ENCODE results near the gene SPATA31E1.

Gene SPATA31E1

GRCh38 chr9:87884578-87885459 is 2.1 kb downstream of the SPATA31E1 start:
- Histone ChIP-seq H3K4me1 (ENCODE audit: control insufficient read depth, insufficient read depth, low read length) (peaks cover 5% of the 10 kb centered on the region), H3K27me3 (ENCODE audit: control insufficient read depth, insufficient read depth, low read length, poor library complexity, severe bottlenecking) (no peaks in the 10 kb centered on the region), H3K9me3 (ENCODE audit: control insufficient read depth, low read length) (no peaks in the 10 kb centered on the region), H3K27ac (ENCODE audit: insufficient read depth, low read depth, low read length, poor library complexity, severe bottlenecking) (no peak overlapping the region), H3K4me3 (ENCODE audit: insufficient read depth, low read depth, low read length) (no peak overlapping the region), H3K36me3 (ENCODE audit: control insufficient read depth, insufficient read depth, low read length) (no peaks in the 10 kb centered on the region)
- 95 to 96% methylated on average over 17 of the region's 17 CpGs for WGBS, 2 experiments

GRCh38 chr9:87885484-87886189 is 3.0 kb downstream of the SPATA31E1 start:
- Histone ChIP-seq H3K9me3 (ENCODE audit: control insufficient read depth, low read length) (no peaks in the 10 kb centered on the region), H3K27ac (ENCODE audit: insufficient read depth, low read depth, low read length, poor library complexity, severe bottlenecking) (no peak overlapping the region), H3K27me3 (ENCODE audit: control insufficient read depth, insufficient read depth, low read length, poor library complexity, severe bottlenecking) (no peaks in the 10 kb centered on the region), H3K4me1 (ENCODE audit: control insufficient read depth, insufficient read depth, low read length) (peaks cover 5% of the 10 kb centered on the region), H3K4me3 (ENCODE audit: insufficient read depth, low read depth, low read length) (no peak overlapping the region), H3K36me3 (ENCODE audit: control insufficient read depth, insufficient read depth, low read length) (no peaks in the 10 kb centered on the region)
- 95% methylated on average over 13 of the region's 13 CpGs for WGBS, 2 experiments

GRCh38 chr9:87886210-87886932 is 3.7 kb downstream of the SPATA31E1 start:
- Histone ChIP-seq H3K4me3 (ENCODE audit: insufficient read depth, low read depth, low read length) (no peak overlapping the region), H3K27ac (ENCODE audit: insufficient read depth, low read depth, low read length, poor library complexity, severe bottlenecking) (no peak overlapping the region), H3K4me1 (ENCODE audit: control insufficient read depth, insufficient read depth, low read length) (peaks cover 5% of the 10 kb centered on the region), H3K27me3 (ENCODE audit: control insufficient read depth, insufficient read depth, low read length, poor library complexity, severe bottlenecking) (no peaks in the 10 kb centered on the region), H3K9me3 (ENCODE audit: control insufficient read depth, low read length) (no peaks in the 10 kb centered on the region), H3K36me3 (ENCODE audit: control insufficient read depth, insufficient read depth, low read length) (no peaks in the 10 kb centered on the region)
- WGBS, 2 experiments, result 91 to 95% methylated on average over 11 of the region's 11 CpGs

- Histone ChIP-seq H3K36me3 (ENCODE audit: control insufficient read depth, insufficient read depth, low read length) (no peaks in the 10 kb centered on the region), H3K27me3 (ENCODE audit: control insufficient read depth, insufficient read depth, low read length, poor library complexity, severe bottlenecking) (no peaks in the 10 kb centered on the region), H3K4me1 (ENCODE audit: control insufficient read depth, insufficient read depth, low read length) (peaks cover 5% of the 10 kb centered on the region), H3K27ac (ENCODE audit: insufficient read depth, low read depth, low read length, poor library complexity, severe bottlenecking) (no peak overlapping the region), H3K9me3 (ENCODE audit: control insufficient read depth, low read length) (no peaks in the 10 kb centered on the region), H3K4me3 (ENCODE audit: insufficient read depth, low read depth, low read length) (no peak overlapping the region)
- WGBS, 2 experiments, result 93 to 95% methylated on average over 13 of the region's 13 CpGs
Observed at GRCh38 chr9:87886933-87887505, 4.3 kb downstream of the SPATA31E1 start.

GRCh38 chr9:87887661-87888480 is 5.2 kb downstream of the SPATA31E1 start:
- Histone ChIP-seq H3K9me3 (ENCODE audit: control insufficient read depth, low read length) (no peaks in the 10 kb centered on the region), H3K27ac (ENCODE audit: insufficient read depth, low read depth, low read length, poor library complexity, severe bottlenecking) (no peak overlapping the region), H3K4me1 (ENCODE audit: control insufficient read depth, insufficient read depth, low read length) (peaks cover 5% of the 10 kb centered on the region), H3K4me3 (ENCODE audit: insufficient read depth, low read depth, low read length) (no peak overlapping the region), H3K27me3 (ENCODE audit: control insufficient read depth, insufficient read depth, low read length, poor library complexity, severe bottlenecking) (no peaks in the 10 kb centered on the region), H3K36me3 (ENCODE audit: control insufficient read depth, insufficient read depth, low read length) (no peaks in the 10 kb centered on the region)
- WGBS, 2 experiments, result 95 to 97% methylated on average over 13 of the region's 13 CpGs

- Histone ChIP-seq H3K4me3 (ENCODE audit: insufficient read depth, low read depth, low read length) (no peak overlapping the region), H3K27ac (ENCODE audit: insufficient read depth, low read depth, low read length, poor library complexity, severe bottlenecking) (no peak overlapping the region), H3K9me3 (ENCODE audit: control insufficient read depth, low read length) (no peaks in the 10 kb centered on the region), H3K27me3 (ENCODE audit: control insufficient read depth, insufficient read depth, low read length, poor library complexity, severe bottlenecking) (no peaks in the 10 kb centered on the region), H3K4me1 (ENCODE audit: control insufficient read depth, insufficient read depth, low read length) (peaks cover under 1% of the 10 kb centered on the region), H3K36me3 (ENCODE audit: control insufficient read depth, insufficient read depth, low read length) (no peaks in the 10 kb centered on the region)
- 80 to 87% methylated on average over 6 of the region's 6 CpGs for WGBS, 2 experiments
Observed at GRCh38 chr9:87888501-87888900, 5.8 kb downstream of the SPATA31E1 start.

- Histone ChIP-seq H3K4me1 (ENCODE audit: control insufficient read depth, insufficient read depth, low read length) (no peaks in the 10 kb centered on the region), H3K9me3 (ENCODE audit: control insufficient read depth, low read length) (no peaks in the 10 kb centered on the region), H3K27me3 (ENCODE audit: control insufficient read depth, insufficient read depth, low read length, poor library complexity, severe bottlenecking) (no peaks in the 10 kb centered on the region), H3K27ac (ENCODE audit: insufficient read depth, low read depth, low read length, poor library complexity, severe bottlenecking) (no peak overlapping the region), H3K4me3 (ENCODE audit: insufficient read depth, low read depth, low read length) (no peak overlapping the region), H3K36me3 (ENCODE audit: control insufficient read depth, insufficient read depth, low read length) (no peaks in the 10 kb centered on the region)
- 92 to 93% methylated on average over 12 of the region's 12 CpGs for WGBS, 2 experiments
Observed at GRCh38 chr9:87889065-87889881, 6.6 kb downstream of the SPATA31E1 start.

- Histone ChIP-seq H3K4me3 (ENCODE audit: insufficient read depth, low read depth, low read length) (no peak overlapping the region), H3K27me3 (ENCODE audit: control insufficient read depth, insufficient read depth, low read length, poor library complexity, severe bottlenecking) (no peaks in the 10 kb centered on the region), H3K9me3 (ENCODE audit: control insufficient read depth, low read length) (no peaks in the 10 kb centered on the region), H3K36me3 (ENCODE audit: control insufficient read depth, insufficient read depth, low read length) (no peaks in the 10 kb centered on the region), H3K27ac (ENCODE audit: insufficient read depth, low read depth, low read length, poor library complexity, severe bottlenecking) (no peak overlapping the region), H3K4me1 (ENCODE audit: control insufficient read depth, insufficient read depth, low read length) (no peaks in the 10 kb centered on the region)
- 93 to 96% methylated on average over 4 of the region's 4 CpGs for WGBS, 2 experiments
Observed at GRCh38 chr9:87889882-87890252, 7.2 kb downstream of the SPATA31E1 start.

GRCh38 chr9:87890837-87891236 is 8.2 kb downstream of the SPATA31E1 start:
- Histone ChIP-seq H3K36me3 (ENCODE audit: control insufficient read depth, insufficient read depth, low read length) (no peaks in the 10 kb centered on the region), H3K27ac (ENCODE audit: insufficient read depth, low read depth, low read length, poor library complexity, severe bottlenecking) (no peak overlapping the region), H3K4me3 (ENCODE audit: insufficient read depth, low read depth, low read length) (no peak overlapping the region), H3K4me1 (ENCODE audit: control insufficient read depth, insufficient read depth, low read length) (no peaks in the 10 kb centered on the region), H3K27me3 (ENCODE audit: control insufficient read depth, insufficient read depth, low read length, poor library complexity, severe bottlenecking) (no peaks in the 10 kb centered on the region), H3K9me3 (ENCODE audit: control insufficient read depth, low read length) (no peaks in the 10 kb centered on the region)
- WGBS, 2 experiments, result 88 to 91% methylated on average over 10 of the region's 10 CpGs

Measured in ectodermal cell (in vitro differentiated cells).